HG02571 (cell line): ENCODE measurements around the gene MRPS34.
"Not testable (repeated sequence)": the region's sequence is repeated elsewhere in the genome, so short reads cannot be mapped to it uniquely, and the experiment has no call there.

Source experiments
- ATAC-seq: cut with Tn5 transposase; IDR thresholded peaks from one replicate; pipeline ENCODE4 v1.9.1; 2021; ENCODE audit warnings: mild to moderate bottlenecking, moderate library complexity; ENCODE audit not compliant: unreplicated experiment

MRPS34 gene

GRCh38 chr16:1757714-1758461, 15.0 kb downstream of the MRPS34 start:
- no peak for ATAC-seq

- no peak for ATAC-seq
Measured at GRCh38 chr16:1754204-1754603, 18.7 kb downstream of the MRPS34 start.

DNA sequence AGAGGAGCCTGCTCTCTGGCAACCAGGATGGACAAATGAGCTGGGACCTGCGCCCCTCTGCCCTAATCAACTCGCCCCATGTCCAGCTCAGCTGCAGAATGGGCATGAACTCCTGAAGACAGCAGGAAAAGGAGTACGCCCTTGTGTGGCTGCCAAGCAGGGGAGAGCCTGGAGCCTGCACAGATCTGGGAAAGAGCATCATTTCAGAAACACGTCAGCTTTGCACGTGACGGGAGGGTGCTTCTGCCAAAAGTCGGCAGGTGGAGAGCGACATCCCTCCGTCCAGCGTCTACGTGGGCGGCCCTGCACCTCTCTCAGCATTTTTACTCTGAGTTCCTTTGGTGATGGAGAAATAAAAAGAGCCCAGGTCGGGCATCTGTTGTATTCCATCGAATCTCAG, 20.1 kb downstream of the MRPS34 start:
- ATAC-seq = no peak

DNA sequence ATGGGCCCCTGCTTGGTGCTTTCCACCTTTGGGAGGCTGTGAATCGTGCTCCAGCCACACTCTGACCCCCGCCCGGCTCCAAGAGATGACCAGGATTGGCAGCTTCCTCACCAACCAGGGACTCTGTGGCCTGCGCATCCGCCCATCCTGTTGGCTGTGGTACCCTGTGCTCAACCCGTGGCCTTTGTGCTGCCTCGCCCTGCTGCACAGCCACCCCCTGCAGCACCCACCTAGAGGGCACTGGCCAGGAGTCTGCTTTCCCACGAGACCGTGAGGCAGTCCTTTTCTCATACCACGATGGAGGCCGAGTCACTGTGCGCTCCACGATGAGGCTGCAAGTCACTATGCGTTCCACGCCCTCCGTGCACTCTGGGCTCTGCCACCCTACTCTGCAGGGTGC, 21.0 kb downstream of the MRPS34 start:
- ATAC-seq = no peak

DNA sequence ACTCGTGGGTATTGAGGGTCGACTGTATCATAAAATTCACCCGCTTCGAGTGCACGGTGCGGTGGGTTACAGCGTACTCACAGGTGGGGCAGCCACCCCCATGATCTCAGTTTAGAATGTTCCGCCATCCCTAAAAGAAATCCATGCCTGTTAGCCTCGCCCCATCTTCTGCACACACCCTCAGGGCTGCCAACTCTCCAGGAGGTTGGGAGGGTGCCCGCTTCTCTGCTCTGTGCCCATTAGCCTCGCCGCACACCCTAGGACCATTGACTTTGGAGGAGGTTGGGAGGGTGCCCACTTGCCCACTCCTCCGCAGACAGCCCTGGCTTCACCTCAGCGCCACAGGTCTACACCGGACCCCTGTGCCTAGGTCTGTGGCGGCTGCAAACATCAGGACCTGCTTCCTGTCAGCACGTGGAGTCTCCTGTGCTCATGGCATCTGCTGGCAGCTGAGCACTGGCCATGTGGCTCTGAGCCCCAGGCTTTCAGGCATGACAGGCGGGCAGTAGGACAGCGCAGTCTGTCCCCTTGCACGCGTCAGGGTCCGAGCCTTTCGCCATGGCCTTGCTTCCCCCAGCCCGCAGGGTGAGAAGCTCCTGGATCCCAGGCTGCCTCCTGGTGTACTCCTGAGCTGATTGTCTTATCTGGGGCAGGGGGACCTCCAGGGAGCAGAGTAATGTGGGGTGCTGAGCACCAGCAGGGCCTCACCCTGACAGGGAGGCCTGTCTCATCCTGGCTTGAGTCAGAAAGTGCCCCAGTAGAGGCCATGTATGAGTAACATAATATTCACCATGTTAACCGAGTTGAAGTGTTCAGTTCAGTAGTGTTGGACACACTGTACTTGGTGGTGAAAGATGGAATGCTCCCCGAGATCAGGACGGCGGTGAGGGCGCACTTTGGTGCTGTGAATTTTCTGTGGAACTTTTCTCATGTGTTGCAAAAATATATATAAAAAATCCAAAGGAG, 23.5 kb downstream of the MRPS34 start:
- no peak for ATAC-seq

- ATAC-seq = no peak
Measured at GRCh38 chr16:1747934-1748333, 25.0 kb downstream of the MRPS34 start.

DNA sequence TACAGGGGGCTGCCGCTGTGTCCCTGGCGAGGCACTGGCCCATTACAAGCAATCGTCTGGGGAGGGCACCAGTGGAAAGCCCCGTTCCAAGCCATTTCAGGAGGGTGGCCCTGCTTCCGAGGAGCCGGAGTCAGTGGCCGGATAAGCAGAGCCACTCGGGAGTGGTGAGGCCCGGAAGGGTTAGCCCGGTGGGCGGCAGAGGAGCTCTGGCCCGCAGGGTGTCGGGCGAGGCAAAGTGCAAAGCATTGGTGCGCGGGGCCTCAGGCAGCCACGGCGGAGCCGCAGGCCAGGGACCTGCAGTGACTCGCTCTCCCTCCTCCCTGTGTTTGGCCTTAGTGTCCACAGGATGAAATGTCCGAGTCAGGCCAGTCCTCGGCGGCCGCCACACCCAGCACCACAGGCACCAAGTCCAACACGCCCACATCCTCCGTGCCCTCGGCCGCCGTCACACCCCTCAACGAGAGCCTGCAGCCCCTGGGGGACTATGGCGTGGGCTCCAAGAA, 26.2 kb downstream of the MRPS34 start:
- ATAC-seq = no peak

- no peak for ATAC-seq
Measured at GRCh38 chr16:1745900-1746692, 26.8 kb downstream of the MRPS34 start.

GRCh38 chr16:1745181-1745899, 27.6 kb downstream of the MRPS34 start:
- no peak for ATAC-seq

DNA sequence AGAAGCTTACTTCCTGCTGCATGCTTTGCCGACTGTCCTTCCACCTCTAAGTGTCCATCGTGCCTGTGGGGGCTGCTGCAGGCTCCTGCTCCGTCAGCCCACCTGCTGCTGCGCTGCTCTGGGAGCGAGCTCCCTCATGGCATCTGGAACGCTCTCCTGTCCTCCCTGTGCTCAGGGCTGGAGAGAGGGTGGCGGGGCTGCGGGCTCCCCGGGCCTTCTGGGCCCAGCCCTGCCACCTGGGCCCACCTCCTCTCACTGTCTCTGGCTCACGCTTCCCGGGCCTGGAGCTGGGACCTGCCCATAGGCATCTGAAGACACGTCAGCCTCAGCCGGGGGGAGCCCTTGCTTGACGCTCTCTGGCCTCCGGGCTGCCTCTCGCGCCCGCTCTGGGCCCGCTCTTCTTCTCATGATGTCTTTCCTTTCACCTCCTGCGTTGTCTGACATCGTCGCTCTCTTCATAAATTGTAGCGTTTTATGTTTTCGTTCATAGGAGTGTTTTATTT, 28.5 kb downstream of the MRPS34 start:
- ATAC-seq = no peak

- no peak for ATAC-seq
Measured at GRCh38 chr16:1743376-1744337, 29.3 kb downstream of the MRPS34 start.

DNA sequence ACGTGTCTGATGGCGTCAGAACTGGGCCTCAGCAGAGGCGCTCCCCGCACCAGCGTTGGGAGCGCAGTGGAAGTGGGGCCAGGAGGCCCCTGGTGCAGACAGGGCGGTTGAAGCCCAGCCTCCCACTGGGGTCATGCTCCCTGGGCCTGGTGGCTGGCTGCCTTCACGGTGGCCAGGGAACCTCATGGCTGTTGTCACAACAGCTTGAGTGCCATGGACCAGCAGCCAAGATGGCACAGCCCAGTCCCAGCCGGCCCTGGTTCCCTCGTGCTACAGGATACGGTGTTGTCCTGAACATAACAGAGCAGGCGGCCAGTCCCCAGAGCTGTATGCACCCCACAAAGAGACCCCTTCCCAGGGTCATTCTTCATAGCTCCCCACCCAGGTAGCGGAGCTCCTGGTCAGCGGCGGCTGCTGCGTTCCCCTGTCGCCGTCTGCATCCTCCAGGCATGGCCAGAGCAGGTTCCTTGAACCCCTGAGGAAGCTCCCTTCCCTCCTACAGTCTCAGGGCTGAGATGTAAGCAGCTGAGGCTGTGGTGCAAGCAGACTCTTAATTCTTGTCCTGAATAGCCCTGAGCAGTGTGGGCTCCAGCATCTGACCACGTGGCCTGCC, 31.3 kb downstream of the MRPS34 start:
- no peak for ATAC-seq

- ATAC-seq = no peak
Measured at GRCh38 chr16:1740781-1741490, 32.0 kb downstream of the MRPS34 start.

DNA sequence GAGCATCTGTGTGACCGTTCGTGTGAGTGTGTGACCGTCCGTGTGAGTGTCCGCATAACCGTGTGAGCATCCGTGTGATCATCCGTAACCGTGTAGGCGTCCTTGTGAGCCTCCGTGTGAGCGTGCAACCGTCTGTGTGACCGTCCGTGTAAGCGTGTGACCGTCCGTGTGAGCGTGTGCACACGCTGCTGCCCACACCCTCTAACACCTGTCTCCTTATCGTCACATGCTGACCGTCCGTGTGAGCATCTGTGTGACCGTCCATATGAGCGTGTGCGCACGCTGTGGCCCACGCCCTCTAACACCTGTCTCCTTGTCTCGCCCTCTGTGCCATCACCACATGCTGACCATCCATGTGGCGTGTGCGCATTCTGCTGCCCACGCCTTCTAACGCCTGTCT, 32.7 kb downstream of the MRPS34 start:
- no peak for ATAC-seq

GRCh38 chr16:1734816-1735215, 38.1 kb downstream of the MRPS34 start:
- no peak for ATAC-seq

DNA sequence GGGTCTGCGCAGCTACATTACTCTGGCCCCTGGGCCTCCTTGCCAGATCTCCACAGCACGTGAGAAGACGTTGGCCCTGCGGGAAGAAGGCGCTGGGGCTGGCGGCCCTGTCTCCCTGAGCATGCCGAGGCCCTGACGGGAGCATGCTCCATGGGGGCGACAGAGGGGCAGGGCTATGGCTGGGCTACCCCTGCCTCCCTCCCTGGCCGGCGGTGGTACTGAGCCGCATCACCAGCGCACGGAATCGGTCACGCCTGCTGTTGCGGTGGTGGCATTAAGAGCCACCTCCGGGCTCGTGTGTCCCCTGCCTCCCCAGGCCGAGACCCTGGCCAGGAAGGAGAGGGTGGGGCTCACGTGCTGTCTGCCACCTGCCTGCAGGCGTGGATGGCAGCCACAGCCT, 38.8 kb downstream of the MRPS34 start:
- no peak for ATAC-seq

DNA sequence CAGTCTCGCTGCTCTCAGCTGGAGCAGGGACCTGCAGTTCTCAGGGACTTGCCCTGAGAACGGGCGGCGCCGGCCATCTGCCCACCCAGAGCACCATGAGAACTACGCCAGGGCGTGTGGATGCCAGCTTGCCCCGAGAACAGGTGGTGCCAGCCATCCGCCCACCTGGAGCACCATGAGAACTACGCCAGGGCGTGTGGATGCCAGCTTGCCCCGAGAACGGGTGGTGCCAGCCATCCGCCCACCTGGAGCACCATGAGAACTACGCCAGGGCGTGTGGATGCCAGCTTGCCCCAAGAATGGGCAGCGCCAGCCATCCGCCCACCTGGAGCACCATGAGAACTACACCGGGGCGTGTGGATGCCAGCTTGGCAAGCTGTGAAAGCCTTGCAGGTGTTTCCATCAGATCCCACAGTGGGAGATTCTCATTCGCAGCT, 40.4 kb downstream of the MRPS34 start:
- ATAC-seq = not testable (repeated sequence)

GRCh38 chr16:1732071-1732470, 40.9 kb downstream of the MRPS34 start:
- ATAC-seq = no peak
